Putamen (tissue), 1 donor: ENCODE results near the gene ERC2.

Source experiments
- DNase-seq: peaks from one replicate; pipeline ENCODE4 v3.0.0-alpha.2; 2016; ENCODE audit warnings: low spot score

ERC2 gene

GRCh38 chr3:56253941-56254665 lies 214.2 kb downstream of the ERC2 start:
- DNase-seq = no peak

- DNase-seq = peak; percentile 38
Measured at GRCh38 chr3:56251343-56251945, 216.8 kb downstream of the ERC2 start.

- DNase-seq = no peak
Measured at GRCh38 chr3:56248021-56248420, 220.2 kb downstream of the ERC2 start.

GRCh38 chr3:56238299-56238698 lies 230.0 kb downstream of the ERC2 start:
- no peak for DNase-seq

GRCh38 chr3:56233742-56234141 lies 234.5 kb downstream of the ERC2 start:
- DNase-seq = no peak

- no peak for DNase-seq
Measured at GRCh38 chr3:56229311-56229710, 239.0 kb downstream of the ERC2 start.

GRCh38 chr3:56222866-56223265 lies 245.4 kb downstream of the ERC2 start:
- DNase-seq = peak; percentile 19

- no peak for DNase-seq
Measured at GRCh38 chr3:56219894-56220805, 248.1 kb downstream of the ERC2 start.

- DNase-seq = no peak
Measured at GRCh38 chr3:56209982-56210751, 258.1 kb downstream of the ERC2 start.

GRCh38 chr3:56207922-56208321 lies 260.3 kb downstream of the ERC2 start:
- no peak for DNase-seq

GRCh38 chr3:56205406-56205805 lies 262.9 kb downstream of the ERC2 start:
- no peak for DNase-seq

- DNase-seq = no peak
Measured at GRCh38 chr3:56202997-56203396, 265.3 kb downstream of the ERC2 start.

- DNase-seq = no peak
Measured at GRCh38 chr3:56201407-56201806, 266.9 kb downstream of the ERC2 start.

GRCh38 chr3:56200251-56200650 lies 268.0 kb downstream of the ERC2 start:
- DNase-seq = peak; percentile 35

GRCh38 chr3:56197991-56198390 lies 270.3 kb downstream of the ERC2 start:
- DNase-seq = no peak

- no peak for DNase-seq
Measured at GRCh38 chr3:56197259-56197965, 270.9 kb downstream of the ERC2 start.

GRCh38 chr3:56196700-56197099 lies 271.6 kb downstream of the ERC2 start:
- no peak for DNase-seq

GRCh38 chr3:56193519-56193918 lies 274.7 kb downstream of the ERC2 start:
- no peak for DNase-seq

GRCh38 chr3:56192001-56192400 lies 276.3 kb downstream of the ERC2 start:
- no peak for DNase-seq

- DNase-seq = no peak
Measured at GRCh38 chr3:56190771-56191305, 277.4 kb downstream of the ERC2 start.

GRCh38 chr3:56190130-56190529 lies 278.1 kb downstream of the ERC2 start:
- no peak for DNase-seq
